HepG2 (cell line): ENCODE measurements around the gene G6PD. TPM values are rescaled to one million over a fixed set of nuclear protein-coding genes. Genes with fewer than 3 reads are reported as not detected.

ENCODE experiments used
- ATAC-seq: fragments of 200-7000 bp; cut with Tn5 transposase; 3 replicates; pipeline ENCODE4 v1.9.1; 2020; ENCODE audit warnings: mild to moderate bottlenecking, moderate library complexity
- BruUV-seq: library from RNA; stranded (reverse); fragments of 400-500 nt; replicated peaks from 2 replicates; lab custom pipeline; 2021; lab: Mats Ljungman, UMichigan
- CTCF ChIA-PET: fragments of 300-600 bp; formaldehyde crosslinking; extraction: SDS; loops from one replicate; lab custom pipeline; 2021; ENCODE audit warnings: low total read pairs, inconsistent platforms, low intra/inter-chr PET ratio; lab: Yijun Ruan, JAX
- POLR2A ChIA-PET: fragments of 350-600 bp; sonication (Branson Sonifier 250); formaldehyde crosslinking; loops from one replicate; lab custom pipeline; 2020; ENCODE audit warnings: antibody characterized with exemption, inconsistent platforms; lab: Yijun Ruan, JAX
- DNase-seq: peaks from one replicate; pipeline ENCODE4 v3.0.0-alpha.2; 2015; ENCODE audit warnings: low spot score
- FAIRE-seq: peaks from 3 replicates; lab custom pipeline; 2011; peaks lifted over from hg19 to GRCh38; lab: Jason Lieb, UNC
- H2AFZ ChIP-seq: one replicate; pipeline ENCODE4 v1.6.1; 2011; ENCODE audit warnings: low read length, inconsistent platforms
- H3K27ac ChIP-seq: fragments of 300-600 bp; 3 replicates; pipeline ENCODE4 v1.8.0; 2011; ENCODE audit warnings: mixed run types, mild to moderate bottlenecking, mixed read lengths, low read length, inconsistent platforms; ENCODE audit not compliant: insufficient read depth; ENCODE audit errors: extremely low read length
- H3K27me3 ChIP-seq, 2 experiments: fragments of 200-600 bp in 1 of 2; 2 replicates in 1 of 2; 3 replicates in 1 of 2; pipeline versions ENCODE4 v1.6.0 to v1.8.0; 2011; ENCODE audit warnings: low read length in 2 of 2, mild to moderate bottlenecking in 2 of 2, moderate library complexity in 2 of 2, inconsistent platforms in 1 of 2; ENCODE audit not compliant: insufficient read depth in 2 of 2, control insufficient read depth in 1 of 2
- H3K36me3 ChIP-seq, 2 experiments: fragments of 200-600 bp in 1 of 2; replicated peaks in 1 of 2; 2 replicates in 1 of 2; 3 replicates in 1 of 2; pipeline versions ENCODE4 v1.5.1 to v1.8.0; 2011; ENCODE audit warnings: low read length in 2 of 2, inconsistent platforms in 1 of 2; ENCODE audit not compliant: insufficient read depth in 2 of 2, control insufficient read depth in 1 of 2
- H3K4me1 ChIP-seq: 2 replicates; pipeline ENCODE4 v1.5.1; 2012; ENCODE audit warnings: low read length, inconsistent platforms; ENCODE audit not compliant: insufficient read depth
- H3K4me2 ChIP-seq: 2 replicates; pipeline ENCODE4 v1.6.0; 2011; ENCODE audit warnings: low read depth, low read length, inconsistent platforms
- H3K4me3 ChIP-seq, 3 experiments: fragments of 200-600 bp in 1 of 3; sonication (generic), shearing (Covaris generic) in 1 of 3; replicated peaks in 1 of 3; 2 replicates each; pipeline ENCODE4 v1.5.1; 2011 to 2016; ENCODE audit warnings: low read length in 3 of 3, inconsistent platforms in 2 of 3, low read depth in 2 of 3, mild to moderate bottlenecking in 2 of 3, control low read depth in 1 of 3, mixed read lengths in 1 of 3; ENCODE audit not compliant: insufficient read depth in 1 of 3
- H3K79me2 ChIP-seq: one replicate; pipeline ENCODE4 v1.6.1; 2011; ENCODE audit warnings: low read length, inconsistent platforms; ENCODE audit not compliant: insufficient read depth
- H3K9ac ChIP-seq: 2 replicates; pipeline ENCODE4 v1.6.0; 2011; ENCODE audit warnings: mild to moderate bottlenecking, low read depth, low read length, inconsistent platforms; ENCODE audit not compliant: insufficient read depth
- H3K9me3 ChIP-seq: 2 replicates; pipeline ENCODE4 v1.5.1; 2012; ENCODE audit warnings: mild to moderate bottlenecking, low read length
- H4K20me1 ChIP-seq: 2 replicates; pipeline ENCODE4 v1.6.0; 2011; ENCODE audit warnings: inconsistent platforms, mild to moderate bottlenecking, low read length, moderate library complexity; ENCODE audit not compliant: insufficient read depth
- ASH2L ChIP-seq: fragments of 300-600, 200-600 bp; sonication (generic); IDR thresholded peaks from 2 replicates; pipeline ENCODE4 v1.7.0; 2017; ENCODE audit warnings: low read depth, mild to moderate bottlenecking, moderate library complexity, mixed read lengths, low read length; ENCODE audit not compliant: insufficient read length
- HNRNPH1 ChIP-seq: fragments of 200-400 bp; formaldehyde crosslinking; optimal IDR thresholded peaks from 2 replicates; pipeline ENCODE3; 2017; ENCODE audit warnings: mild to moderate bottlenecking, low read depth, low read length
- KAT2B ChIP-seq: fragments of 150-350 bp; IDR thresholded peaks from 2 replicates; pipeline ENCODE4 v1.6.1; 2014; ENCODE audit warnings: low read depth, low read length, borderline replicate concordance
- NRL ChIP-seq: sonication (generic); formaldehyde crosslinking; IDR thresholded peaks from 2 replicates; pipeline ENCODE4 v1.5.0; 2020; ENCODE audit warnings: missing genetic modification reagents, mild to moderate bottlenecking, moderate library complexity, borderline replicate concordance
- PITX1 ChIP-seq: sonication (generic); formaldehyde crosslinking; IDR thresholded peaks from 2 replicates; pipeline ENCODE4 v1.5.1; 2020; ENCODE audit warnings: mild to moderate bottlenecking, missing genetic modification reagents
- RXRB ChIP-seq: IDR thresholded peaks from 2 replicates; pipeline ENCODE4 v1.6.1; 2016; ENCODE audit warnings: borderline replicate concordance, missing genetic modification reagents, missing compliant biosample characterization
- ZNF280D ChIP-seq: sonication (generic); formaldehyde crosslinking; IDR thresholded peaks from 2 replicates; pipeline ENCODE4 v1.5.1; 2020; ENCODE audit warnings: mild to moderate bottlenecking, missing genetic modification reagents
- ZNF407 ChIP-seq: sonication (generic); formaldehyde crosslinking; IDR thresholded peaks from one replicate; pipeline ENCODE4 v1.5.1; 2020; ENCODE audit warnings: mild to moderate bottlenecking, missing genetic modification reagents; ENCODE audit errors: not compliant biosample characterization
- ZNF614 ChIP-seq: IDR thresholded peaks from 2 replicates; pipeline ENCODE4 v1.6.1; 2018; ENCODE audit warnings: missing biosample characterization, missing genetic modification reagents, inconsistent platforms, borderline replicate concordance
- ZNF678 ChIP-seq: sonication (generic); formaldehyde crosslinking; IDR thresholded peaks from 2 replicates; pipeline ENCODE4 v1.4.0; 2020; ENCODE audit warnings: mild to moderate bottlenecking, missing genetic modification reagents
- ZNF780A ChIP-seq: sonication (generic); formaldehyde crosslinking; IDR thresholded peaks from 2 replicates; pipeline ENCODE4 v1.8.0; 2022; ENCODE audit warnings: mild to moderate bottlenecking, missing genetic modification reagents, moderate library complexity
- ZNF816 ChIP-seq: sonication (generic); formaldehyde crosslinking; IDR thresholded peaks from 2 replicates; pipeline ENCODE4 v1.8.0; 2022; ENCODE audit warnings: missing genetic modification reagents, mild to moderate bottlenecking, borderline replicate concordance
- WGBS: methylation state at CpG from one replicate; pipeline ENCODE4 v1.1.6; 2017; ENCODE audit warnings: low lambda C conversion rate; 5-methylcytosine and 5-hydroxymethylcytosine counted together
- in situ Hi-C: cut with HindIII; loops from 2 replicates; pipeline ENCODE4 v1.10.0; 2017; ENCODE audit warnings: low pct_unique_long_range_greater_than_20kb; ENCODE audit not compliant: extremely low pct_ligation_motif_present
- intact Hi-C: fragments of 100-400 bp; cut with micrococcal nuclease; formaldehyde crosslinking; loops from one replicate; pipeline ENCODE4 v1.10.0; 2022; ENCODE audit not compliant: unreplicated experiment
- polyA plus RNA-seq, 8 experiments: library from polyadenylated mRNA; depleted of rRNA in 3 of 8; stranded (reverse) in 7 of 8; unstranded in 1 of 8; fragments of >200 nt; fragmentation: Illumina TruSeq in 4 of 8; extraction: Trizol in 4 of 8; gene quantifications; 2 replicates each; pipeline versions ENCODE4 v1.2.1 to v1.2.3, GENCODE V29; 2011 to 2016; ENCODE audit warnings: low read depth in 4 of 8, missing spikeins in 1 of 8, mixed read lengths in 1 of 8; ENCODE audit not compliant: insufficient read depth in 1 of 8
- total RNA-seq, 5 experiments: library from RNA; depleted of rRNA; stranded (reverse); fragments of >200 nt; fragmentation: Illumina TruSeq; extraction: Trizol; gene quantifications; 2 replicates each; pipeline ENCODE4 v1.2.3, GENCODE V29; 2016; ENCODE audit warnings: low read depth in 1 of 5

The G6PD gene
- total and polyA plus RNA-seq, 2 of the 13 experiments (the other 11 are each of a cell fraction or from before 2014, with no cell fraction given): 18.8 to 28.8 TPM

GRCh38 chrX:154488336-154489075, 58.1 kb downstream of the G6PD start:
- no TSS peak for BruUV-seq
- no peak overlapping the region for H3K27ac ChIP-seq
- ATAC-seq (no peak), FAIRE-seq (no peak), DNase-seq (no peak)
- intact Hi-C loops: no loop called here
- in situ Hi-C loops: no loop called here
- CTCF ChIA-PET: no interaction called here
- H3K4me1 ChIP-seq: peaks cover 27% of the 10 kb centered on the region
- POLR2A ChIA-PET: interaction anchor here (2.7 to 3.2 kb wide), 4 partner anchors 28 to 90 kb away, joined by 13 to 31 read pairs (median 18); partner anchors contain the start of genes FAM3A and RPL10
- H3K9me3 ChIP-seq: no peaks in the 10 kb centered on the region
- no peaks in the 10 kb centered on the region for H4K20me1 ChIP-seq
- no peak overlapping the region for H3K9ac ChIP-seq
- no peak overlapping the region for H3K4me3 ChIP-seq
- no peaks in the 10 kb centered on the region; a peak in 1 of 5 replicates for H3K36me3 ChIP-seq
- no peak overlapping the region for H2AFZ ChIP-seq
- WGBS: no CpG with 5 or more reads among the region's 20 CpGs
- no peak overlapping the region for H3K4me2 ChIP-seq
- H3K79me2 ChIP-seq: no peaks in the 10 kb centered on the region
- H3K27me3 ChIP-seq: no peaks in the 10 kb centered on the region
- no peak for TF ChIP-seq RXRB (CRISPR knock-in tag)
- TF ChIP-seq HNRNPH1: no peak
- TF ChIP-seq KAT2B: no peak
- no peak for TF ChIP-seq ZNF280D (CRISPR knock-in tag)
- TF ChIP-seq NRL (CRISPR knock-in tag): no peak
- TF ChIP-seq PITX1 (CRISPR knock-in tag): no peak
- TF ChIP-seq ZNF614 (CRISPR knock-in tag): no peak
- no peak for TF ChIP-seq ZNF407 (CRISPR knock-in tag)
- no peak for TF ChIP-seq ZNF780A (CRISPR knock-in tag)
- TF ChIP-seq ZNF678 (CRISPR knock-in tag): no peak
- TF ChIP-seq ASH2L: no peak
- no peak for TF ChIP-seq ZNF816 (CRISPR knock-in tag)
